Ectodermal cell (in vitro differentiated cells): ENCODE data around the gene LMTK3.
"Not testable (repeated sequence)": the region's sequence is repeated elsewhere in the genome, so short reads cannot be mapped to it uniquely, and the experiment has no call there.

ENCODE experiments used
- H3K27ac ChIP-seq: 2 replicates; pipeline ENCODE4 v1.7.0; 2013; ENCODE audit warnings: mild to moderate bottlenecking, low read depth, low read length; ENCODE audit not compliant: insufficient read depth, poor library complexity, severe bottlenecking
- H3K27me3 ChIP-seq: 2 replicates; pipeline ENCODE4 v1.7.0; 2013; ENCODE audit warnings: mild to moderate bottlenecking, low read length; ENCODE audit not compliant: insufficient read depth, control insufficient read depth, poor library complexity, severe bottlenecking
- H3K36me3 ChIP-seq: one replicate; pipeline ENCODE4 v1.7.0; 2013; ENCODE audit warnings: low read length; ENCODE audit not compliant: control insufficient read depth, insufficient read depth
- H3K4me1 ChIP-seq: one replicate; pipeline ENCODE4 v1.7.0; 2013; ENCODE audit warnings: low read length; ENCODE audit not compliant: control insufficient read depth, insufficient read depth
- H3K4me3 ChIP-seq: 2 replicates; pipeline ENCODE4 v1.7.0; 2013; ENCODE audit warnings: low read depth, low read length, control low read depth; ENCODE audit not compliant: insufficient read depth
- H3K9me3 ChIP-seq: 2 replicates; pipeline ENCODE4 v1.7.0; 2013; ENCODE audit warnings: mild to moderate bottlenecking, low read length, moderate library complexity; ENCODE audit not compliant: control insufficient read depth
- WGBS, 2 experiments: methylation state at CpG; one replicate each; pipeline ENCODE4 v1.1.7; 2013; ENCODE audit warnings: missing lambda C conversion rate in 2 of 2; 5-methylcytosine and 5-hydroxymethylcytosine counted together

LMTK3 gene

GRCh38 chr19:48487544-48487943 is 24.1 kb downstream of the LMTK3 start:
- Histone ChIP-seq H3K9me3 (no peaks in the 10 kb centered on the region), H3K4me3 (no peak overlapping the region), H3K27me3 (peaks cover 24% of the 10 kb centered on the region), H3K36me3 (no peaks in the 10 kb centered on the region), H3K27ac (no peak overlapping the region), H3K4me1 (peaks cover 6% of the 10 kb centered on the region)
- 92 to 93% methylated on average over 6 of the region's 6 CpGs for WGBS, 2 experiments

GRCh38 chr19:48486706-48487105 is 24.9 kb downstream of the LMTK3 start:
- H3K36me3 ChIP-seq, H3K4me1 ChIP-seq, H3K4me3 ChIP-seq, H3K27ac ChIP-seq, H3K9me3 ChIP-seq: not testable (repeated sequence)
- WGBS, 2 experiments = 92 to 94% methylated on average over 10 of the region's 10 CpGs
- peaks cover 19% of the 10 kb centered on the region for H3K27me3 ChIP-seq

GRCh38 chr19:48484931-48485612 is 26.6 kb downstream of the LMTK3 start:
- H3K27ac ChIP-seq = no peak overlapping the region
- 92 to 95% methylated on average over 36 to 37 of the region's 37 CpGs for WGBS, 2 experiments
- peaks cover 3% of the 10 kb centered on the region for H3K36me3 ChIP-seq
- H3K27me3 ChIP-seq = peaks cover 3% of the 10 kb centered on the region
- H3K4me3 ChIP-seq = no peak overlapping the region
- H3K4me1 ChIP-seq = no peaks in the 10 kb centered on the region
- no peaks in the 10 kb centered on the region for H3K9me3 ChIP-seq

- Histone ChIP-seq H3K4me3 (no peak overlapping the region), H3K36me3 (peaks cover 8% of the 10 kb centered on the region), H3K27me3 (no peaks in the 10 kb centered on the region), H3K27ac (no peak overlapping the region), H3K4me1 (no peaks in the 10 kb centered on the region), H3K9me3 (no peaks in the 10 kb centered on the region)
- WGBS, 2 experiments = 95% methylated on average over 16 of the region's 16 CpGs
Observed at GRCh38 chr19:48484247-48484893, 27.3 kb downstream of the LMTK3 start.

- H3K27ac ChIP-seq = no peak overlapping the region
- H3K4me3 ChIP-seq = no peak overlapping the region
- H3K27me3 ChIP-seq = no peaks in the 10 kb centered on the region
- no peaks in the 10 kb centered on the region for H3K9me3 ChIP-seq
- peaks cover 12% of the 10 kb centered on the region for H3K36me3 ChIP-seq
- H3K4me1 ChIP-seq = no peaks in the 10 kb centered on the region
- 66 to 71% methylated on average over 3 of the region's 3 CpGs for WGBS, 2 experiments
Observed at GRCh38 chr19:48483301-48483700, 28.3 kb downstream of the LMTK3 start.

- Histone ChIP-seq H3K27ac (no peak overlapping the region), H3K4me3 (no peak overlapping the region), H3K4me1 (no peaks in the 10 kb centered on the region), H3K36me3 (peaks cover 19% of the 10 kb centered on the region), H3K27me3 (no peaks in the 10 kb centered on the region), H3K9me3 (no peaks in the 10 kb centered on the region)
- 93 to 96% methylated on average over 7 of the region's 7 CpGs for WGBS, 2 experiments
Observed at GRCh38 chr19:48481846-48482639, 29.6 kb downstream of the LMTK3 start.

- H3K27ac ChIP-seq = no peak overlapping the region
- WGBS, 2 experiments = 94% methylated on average over 52 of the region's 52 CpGs
- no peak overlapping the region for H3K4me3 ChIP-seq
- no peaks in the 10 kb centered on the region for H3K27me3 ChIP-seq
- peaks cover 29% of the 10 kb centered on the region for H3K36me3 ChIP-seq
- no peaks in the 10 kb centered on the region for H3K4me1 ChIP-seq
- no peaks in the 10 kb centered on the region for H3K9me3 ChIP-seq
Observed at GRCh38 chr19:48480558-48481500, 30.8 kb downstream of the LMTK3 start.

GRCh38 chr19:48480183-48480557 is 31.5 kb downstream of the LMTK3 start:
- H3K9me3 ChIP-seq = no peaks in the 10 kb centered on the region
- no peaks in the 10 kb centered on the region for H3K4me1 ChIP-seq
- peaks cover 36% of the 10 kb centered on the region for H3K36me3 ChIP-seq
- H3K27ac ChIP-seq = no peak overlapping the region
- no peaks in the 10 kb centered on the region for H3K27me3 ChIP-seq
- no peak overlapping the region for H3K4me3 ChIP-seq
- WGBS, 2 experiments = 95% methylated on average over 32 of the region's 32 CpGs

- WGBS, 2 experiments = 96% methylated on average over 7 of the region's 7 CpGs
- Histone ChIP-seq H3K4me3 (no peak overlapping the region), H3K9me3 (no peaks in the 10 kb centered on the region), H3K27ac (no peak overlapping the region), H3K4me1 (no peaks in the 10 kb centered on the region), H3K27me3 (no peaks in the 10 kb centered on the region), H3K36me3 (peaks cover 39% of the 10 kb centered on the region)
Observed at GRCh38 chr19:48479686-48480085, 31.9 kb downstream of the LMTK3 start.
